ENCODE results near the gene G0S2. TPM values are rescaled to one million over a fixed set of nuclear protein-coding genes. Genes with fewer than 3 reads are reported as not detected.

Gene G0S2
- total RNA-seq, 1 experiment from 2014 or later: 0.35 TPM

GRCh38 chr1:209643285-209644020 is 31.8 kb upstream of the G0S2 start:
- Histone ChIP-seq H3K14ac (ENCODE audit: insufficient read depth, low read length) (no peak overlapping the region; the same call in 1 of the 2 replicates), H3K79me1 (ENCODE audit: insufficient read depth, low read depth, low read length, poor library complexity, severe bottlenecking) (no peaks in the 10 kb centered on the region), H3K9ac (ENCODE audit: extremely low read depth, insufficient read length, low read length) (no peak overlapping the region), H4K8ac (replicated peaks; ENCODE audit: insufficient read length, low read depth, low read length) (no peak overlapping the region), H3K27ac (ENCODE audit: insufficient read length, low read depth, low read length) (no peak overlapping the region), H3K4me2 (ENCODE audit: insufficient read depth, insufficient read length, low read length) (no peak overlapping the region), H2BK20ac (ENCODE audit: low read depth, low read length, poor library complexity, severe bottlenecking) (no peak overlapping the region), H3K56ac (ENCODE audit: insufficient read length, low read depth, low read length) (no peak overlapping the region), H2BK120ac (ENCODE audit: low read depth, low read length, poor library complexity, severe bottlenecking) (no peak overlapping the region), H3K9me3 (ENCODE audit: control insufficient read depth, low read depth, low read length) (no peaks in the 10 kb centered on the region), H2BK5ac (ENCODE audit: insufficient read length, low read length) (no peak overlapping the region), H3K4ac (ENCODE audit: low read depth, low read length) (no peak overlapping the region), H2BK12ac (ENCODE audit: insufficient read length, low read depth, low read length) (no peak overlapping the region), H4K91ac (ENCODE audit: insufficient read length, low read depth, low read length) (no peak overlapping the region), H4K20me1 (ENCODE audit: control insufficient read depth, insufficient read depth, insufficient read length) (no peaks in the 10 kb centered on the region), H3K4me1 (ENCODE audit: insufficient read depth, low read length) (no peaks in the 10 kb centered on the region), H4K5ac (ENCODE audit: insufficient read length, low read depth, low read length) (no peak overlapping the region), H3K27me3 (ENCODE audit: insufficient read depth, low read length) (no peaks in the 10 kb centered on the region), H2AFZ (ENCODE audit: low read length) (no peak overlapping the region), H3K23ac (ENCODE audit: insufficient read length, low read depth, low read length) (no peak overlapping the region), H2BK15ac (ENCODE audit: low read depth, low read length) (no peak overlapping the region), H3T11ph (ENCODE audit: low read length) (no peak overlapping the region), H3K18ac (ENCODE audit: insufficient read length, low read depth, low read length) (no peak overlapping the region), H3K23me2 (ENCODE audit: insufficient read length, low read depth, low read length, poor library complexity, severe bottlenecking) (no peaks in the 10 kb centered on the region), H3K79me2 (ENCODE audit: insufficient read depth, low read length) (no peaks in the 10 kb centered on the region), H2AK5ac (ENCODE audit: insufficient read length, low read length) (no peak overlapping the region)
- no peak for TF ChIP-seq CTCF (conservative IDR thresholded peaks at IDR 0.05)
- Mint-ChIP-seq H3K4me1 (peaks cover 13% of the 10 kb centered on the region in 2 experiments), H3K4me3 (no peak overlapping the region), H3K36me3 (ENCODE audit: insufficient read depth in 1 of 3, low read depth in 3 of 3) (no peaks in the 10 kb centered on the region; a peak in 1 of 7 replicates), H3K27me3 (ENCODE audit: low read depth) (peaks cover 3% of the 10 kb centered on the region), H3K27ac (no peak overlapping the region; a peak in 1 of 7 replicates), H3K9me3 (no peaks in the 10 kb centered on the region)
- DNase-seq: no peak
- WGBS (ENCODE audit: extremely low coverage, insufficient read length, low lambda C conversion rate): no CpG with 5 or more reads among the region's 2 CpGs
